Measurements from ENCODE around the gene ECM1.
A peak's percentile ranks its signal among the peaks of the same experiment; 100 is the strongest.

ECM1 gene

GRCh38 chr1:150513351-150513791 is 5.5 kb downstream of the ECM1 start:
- DNase-seq = no peak

GRCh38 chr1:150514260-150514659 is 6.4 kb downstream of the ECM1 start:
- no peak for DNase-seq

DNA sequence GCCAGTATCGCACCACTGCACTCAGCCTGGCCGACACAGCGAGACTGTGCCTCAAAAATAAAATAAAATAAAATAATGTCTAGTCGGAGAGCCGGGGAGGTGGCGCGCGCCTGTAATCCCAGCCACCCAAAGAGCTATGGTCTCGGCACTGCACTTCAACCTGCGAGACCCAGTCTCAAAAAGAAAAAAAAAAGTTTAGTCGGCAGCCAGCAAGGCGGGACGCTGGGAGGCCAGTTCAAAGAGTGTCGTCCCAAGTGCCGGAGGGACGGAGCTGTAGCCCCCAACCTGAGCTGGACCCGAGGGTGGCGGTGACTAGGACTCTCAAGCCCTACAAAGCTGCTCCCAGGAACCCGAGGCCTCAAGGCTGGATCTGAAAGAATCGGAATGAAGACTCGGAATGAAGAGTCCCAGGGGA is 7.0 kb downstream of the ECM1 start:
- DNase-seq = no peak

GRCh38 chr1:150515328-150516049 is 7.6 kb downstream of the ECM1 start, which contains the start of gene FALEC:
TSS of gene FALEC (plus strand) at chr1:150515752.
- peak; percentile 93 to 94 for DNase-seq

GRCh38 chr1:150516050-150516591 is 8.2 kb downstream of the ECM1 start:
- no peak for DNase-seq

- no peak for DNase-seq
These were observed 8.7 kb downstream of the ECM1 start for GRCh38 chr1:150516616-150517015.

- no peak for DNase-seq
These were observed 13.5 kb downstream of the ECM1 start for GRCh38 chr1:150521196-150521968.

DNA sequence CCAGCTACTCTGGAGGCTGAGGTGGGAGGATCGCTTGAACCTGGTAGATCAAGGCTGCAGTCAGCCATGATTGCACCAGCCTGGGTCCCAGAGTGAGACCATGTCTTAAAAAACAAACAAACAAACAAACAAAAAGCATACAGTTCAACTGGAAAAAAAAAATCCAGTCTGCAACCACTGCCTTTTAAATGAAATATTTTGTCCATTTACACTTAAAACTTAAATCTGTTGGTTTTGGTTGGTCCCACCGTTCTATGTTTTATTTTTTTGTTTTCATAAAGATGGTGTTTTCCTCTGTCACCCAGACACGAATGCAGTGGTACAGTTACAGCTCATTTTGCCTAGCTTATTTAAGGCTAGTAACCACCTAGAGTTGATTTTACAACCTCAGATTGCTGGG is 17.4 kb downstream of the ECM1 start:
- no peak for DNase-seq

DNA sequence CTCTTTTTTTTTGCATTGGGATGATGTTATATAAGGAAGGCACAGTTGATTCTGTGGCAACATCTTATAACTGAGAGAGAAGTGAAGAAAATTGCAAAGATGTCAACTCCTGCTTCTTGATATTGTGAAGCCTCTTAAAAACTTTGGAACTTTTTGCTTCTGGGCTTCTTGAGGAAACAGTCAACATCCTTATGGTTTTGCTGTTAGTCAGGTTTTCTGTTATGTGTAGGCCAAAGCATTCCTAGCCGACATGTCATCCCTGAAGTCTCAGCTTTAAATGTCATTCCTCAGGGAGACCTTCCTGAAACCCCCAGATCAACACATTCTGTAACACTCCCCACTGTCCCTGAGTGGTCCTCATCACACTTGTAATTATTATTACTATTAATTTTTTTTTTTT is 20.3 kb downstream of the ECM1 start:
- DNase-seq = no peak

DNA sequence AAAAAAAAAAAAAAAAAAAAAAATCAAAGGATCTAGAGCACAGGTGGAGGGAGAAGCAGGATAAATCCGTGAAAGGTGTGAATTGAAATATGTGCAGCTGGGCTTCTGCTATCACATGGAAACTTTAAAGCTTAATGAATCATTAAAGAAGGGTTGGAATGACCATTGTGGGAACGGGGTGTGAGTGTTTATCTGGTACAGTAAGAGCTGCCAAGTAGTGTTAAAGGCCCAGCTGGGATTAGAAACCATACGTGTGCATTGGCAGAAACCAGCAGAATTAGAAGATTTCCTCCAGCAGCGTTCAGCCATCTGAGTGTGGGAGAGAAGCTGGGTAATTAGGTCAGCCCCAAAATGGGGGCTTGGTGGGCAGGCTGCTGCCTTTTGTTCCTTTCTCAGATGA is 21.1 kb downstream of the ECM1 start:
- DNase-seq = no peak

DNA sequence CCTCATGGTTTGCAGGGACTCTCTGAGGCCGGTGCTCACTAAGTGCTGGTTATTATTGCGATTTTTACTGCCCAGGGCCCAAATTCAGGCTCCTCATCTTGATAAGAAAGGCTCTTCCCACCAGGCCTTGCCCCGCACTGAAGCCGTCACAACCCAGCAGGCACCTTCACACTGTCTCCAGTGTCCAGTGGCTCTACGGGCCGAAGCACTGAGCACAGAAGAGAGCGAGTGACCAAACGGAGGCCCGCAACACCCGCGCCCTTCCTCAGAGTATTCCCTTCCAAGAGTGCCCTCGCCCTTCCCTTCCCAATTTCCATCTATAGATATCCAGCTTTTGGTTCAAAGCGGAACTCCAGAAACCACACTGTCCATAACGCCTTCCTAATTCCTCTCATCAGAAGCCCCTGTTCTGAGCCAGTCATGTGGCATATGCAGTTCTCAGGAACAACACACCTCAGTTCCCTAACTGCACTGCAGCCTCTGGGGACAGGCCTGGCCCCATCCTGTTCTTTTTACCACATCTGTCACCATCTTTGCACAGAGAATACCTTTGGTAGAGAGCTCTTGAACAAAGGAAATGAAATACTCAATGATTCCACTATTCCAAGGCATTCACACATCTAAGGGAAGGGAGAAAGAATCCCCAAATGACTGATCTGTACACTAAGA is 22.7 kb downstream of the ECM1 start:
- DNase-seq = no peak

- DNase-seq = no peak
These were observed 25.0 kb downstream of the ECM1 start for GRCh38 chr1:150532860-150533259.

- no peak for DNase-seq
These were observed 26.1 kb downstream of the ECM1 start for GRCh38 chr1:150534002-150534401.

GRCh38 chr1:150535511-150536287 is 27.8 kb downstream of the ECM1 start:
- no peak for DNase-seq

DNA sequence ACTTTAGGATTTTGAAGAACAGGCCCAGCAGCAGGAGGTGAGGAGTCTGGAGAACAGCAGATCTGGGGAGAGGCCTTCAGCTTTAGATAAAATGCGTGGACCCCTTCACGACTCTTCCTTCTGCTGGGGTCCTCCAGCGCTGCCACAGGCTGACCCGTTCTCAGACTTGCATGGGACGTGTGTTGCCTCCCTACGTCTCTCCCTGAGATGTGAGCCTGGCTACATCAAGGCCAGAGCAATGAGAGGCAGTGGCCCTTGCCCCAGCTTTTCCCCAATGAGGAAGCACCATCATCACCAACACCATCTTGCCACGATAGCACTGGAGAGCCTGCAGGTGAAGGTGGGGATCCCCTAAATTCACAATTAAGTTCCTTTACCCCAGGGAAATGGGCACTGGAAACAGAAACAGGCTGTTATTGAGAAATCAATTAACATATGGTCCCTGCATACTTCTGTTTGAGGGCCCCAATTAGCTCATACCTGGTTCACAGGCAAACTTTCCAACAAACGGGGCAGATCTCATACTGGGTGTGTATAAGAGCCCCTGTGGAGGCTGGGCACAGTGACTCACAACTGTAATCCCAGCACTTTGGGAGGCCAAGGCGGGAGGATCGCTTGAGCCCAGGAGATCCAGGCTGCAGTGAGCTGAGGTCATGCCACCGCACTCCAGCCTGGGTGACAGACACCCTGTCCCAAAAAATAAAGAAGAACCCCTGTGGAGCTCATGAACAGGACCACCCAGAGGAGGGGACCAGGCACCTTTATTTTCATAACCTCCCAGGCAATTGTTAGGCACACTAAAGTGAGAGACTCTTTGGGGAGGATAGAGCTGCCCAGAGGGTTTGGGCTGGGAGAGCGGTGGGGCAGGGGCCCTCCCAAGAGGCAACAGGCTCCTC is 29.2 kb downstream of the ECM1 start:
- no peak for DNase-seq

- no peak for DNase-seq
These were observed 30.1 kb downstream of the ECM1 start for GRCh38 chr1:150537732-150538684.

- DNase-seq = no peak
These were observed 35.7 kb downstream of the ECM1 start for GRCh38 chr1:150543500-150544143.

DNA sequence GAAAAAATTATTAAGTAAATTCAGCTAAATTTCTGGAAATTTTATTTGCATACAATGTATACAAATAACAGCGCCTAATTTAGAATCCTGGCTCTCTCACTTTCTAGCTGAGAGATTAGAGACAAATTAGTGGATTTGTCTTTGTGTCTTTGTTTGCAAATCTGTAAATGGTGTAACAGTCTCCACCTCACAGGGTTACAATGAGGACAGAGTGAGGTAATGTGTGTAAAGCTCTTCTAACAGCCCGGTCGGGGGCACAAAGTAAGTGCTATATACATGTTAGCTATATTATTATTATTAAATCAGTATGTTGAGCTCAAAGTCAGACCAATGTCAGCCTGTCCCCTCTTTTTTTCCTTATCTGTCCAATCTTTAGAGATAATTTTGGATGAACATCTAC is 36.3 kb downstream of the ECM1 start:
- DNase-seq = no peak

- DNase-seq = no peak
These were observed 37.6 kb downstream of the ECM1 start for GRCh38 chr1:150545486-150546032.

Measured in CD4-positive, alpha-beta T cell treated with Interleukin-1 beta for 1 hour (primary cell).